ENCODE measurements around the gene COG6. TPM values are rescaled to one million over a fixed set of nuclear protein-coding genes. Genes with fewer than 3 reads are reported as not detected.
A peak's percentile ranks its signal among the peaks of the same experiment; 100 is the strongest.

Gene COG6
- total RNA-seq, 2 experiments from 2014 or later: 25.5 to 37.3 TPM

DNA sequence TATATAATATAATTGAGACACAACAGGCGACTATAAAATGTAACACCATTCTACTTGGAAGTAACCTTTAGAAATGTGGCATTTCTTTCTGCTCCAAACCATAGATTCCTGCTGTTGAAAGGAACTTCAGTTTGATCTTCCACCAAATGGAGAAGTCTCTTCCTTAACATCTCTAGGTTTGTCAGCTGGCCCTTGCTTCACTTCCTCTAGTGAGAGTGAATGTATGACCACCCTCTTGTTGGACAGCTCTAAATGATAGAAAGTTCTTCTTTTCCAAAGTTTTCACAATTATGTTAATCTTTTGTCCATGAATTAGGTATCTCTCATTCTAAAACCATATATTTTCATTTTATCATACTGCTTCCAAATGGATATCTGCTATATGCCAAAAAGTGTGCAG is 13.8 kb upstream of the COG6 start:
- DNase-seq: no peak
- intact Hi-C loops (cut with micrococcal nuclease): no loop called here
- Mint-ChIP-seq H3K27ac (no peak overlapping the region), H3K9me3 (peaks cover 8% of the 10 kb centered on the region), H3K36me3 (no peaks in the 10 kb centered on the region), H3K4me1 (ENCODE audit: low read depth) (no peaks in the 10 kb centered on the region), H3K4me3 (no peak overlapping the region), H3K27me3 (peaks cover 18% of the 10 kb centered on the region)
- ChIA-PET CTCF (interaction anchor here (1.5 kb wide), 1 partner anchor 26 kb away, joined by 6 read pairs; no protein-coding TSS in a partner anchor), POLR2A (no interaction called here)

DNA sequence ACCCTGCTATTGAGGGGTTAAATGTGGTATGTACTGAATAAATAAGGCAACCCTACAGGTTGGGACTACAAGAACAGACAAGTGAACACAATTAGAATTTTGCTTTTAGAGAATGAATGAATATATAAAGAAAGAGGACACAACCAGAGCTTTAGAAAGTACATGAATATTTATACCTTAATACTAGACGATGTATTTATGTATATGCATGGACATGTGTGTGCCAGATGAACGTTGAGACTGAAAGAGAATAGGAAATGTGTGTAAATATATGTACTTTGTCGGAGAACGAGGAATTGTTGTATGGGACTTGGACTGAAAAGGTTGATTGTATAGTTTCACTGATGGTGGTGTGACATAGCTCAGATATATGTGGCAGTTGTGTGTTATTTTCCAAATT is 9.3 kb upstream of the COG6 start:
- H3K36me3 Mint-ChIP-seq: no peaks in the 10 kb centered on the region

DNA sequence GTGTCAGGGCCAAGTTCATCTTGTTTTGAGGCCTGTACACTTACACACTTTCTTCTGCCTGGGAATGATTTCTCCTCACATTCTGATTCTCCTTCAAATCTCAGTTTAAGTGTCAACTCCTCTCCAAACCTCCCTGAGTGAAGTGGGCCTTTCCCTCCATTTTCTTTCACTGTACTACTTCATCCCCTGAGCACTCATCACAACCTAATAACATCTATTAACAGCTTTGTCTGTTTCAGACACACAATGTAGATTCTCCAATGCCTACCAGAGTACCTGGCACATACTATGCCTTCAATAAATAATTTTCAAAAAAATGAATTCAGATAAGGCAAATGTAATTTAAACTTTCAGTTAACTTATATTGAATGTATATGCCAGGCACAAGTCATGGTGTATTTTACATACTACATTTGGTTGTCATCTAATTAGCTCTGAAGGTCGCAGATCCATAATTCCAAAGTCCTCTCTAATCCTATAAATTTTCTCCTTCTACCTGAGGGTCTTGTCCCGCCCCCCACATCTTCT is 357 bp upstream of the COG6 start:
- no peak for DNase-seq
- POLR2A ChIA-PET: no interaction called here
- intact Hi-C loops (cut with micrococcal nuclease): loop anchor here (1.0 kb wide), 2 partner anchors 52 to 617 kb away; partner anchors contain the start of genes LHFPL6, NHLRC3 and PROSER1

More for the DNA sequence above, 9.3 kb upstream of the COG6 start:
- Mint-ChIP-seq H3K27ac (no peak overlapping the region), H3K9me3 (no peaks in the 10 kb centered on the region), H3K27me3 (peaks cover 4% of the 10 kb centered on the region), H3K4me1 (ENCODE audit: low read depth) (no peaks in the 10 kb centered on the region), H3K4me3 (no peak overlapping the region)
- DNase-seq: no peak
- intact Hi-C loops (cut with micrococcal nuclease): no loop called here
- POLR2A ChIA-PET: no interaction called here
- CTCF ChIA-PET: interaction anchor here (0.8 kb wide), 2 partner anchors 30 to 40 kb away, joined by 3 read pairs; no protein-coding TSS in a partner anchor

DNA sequence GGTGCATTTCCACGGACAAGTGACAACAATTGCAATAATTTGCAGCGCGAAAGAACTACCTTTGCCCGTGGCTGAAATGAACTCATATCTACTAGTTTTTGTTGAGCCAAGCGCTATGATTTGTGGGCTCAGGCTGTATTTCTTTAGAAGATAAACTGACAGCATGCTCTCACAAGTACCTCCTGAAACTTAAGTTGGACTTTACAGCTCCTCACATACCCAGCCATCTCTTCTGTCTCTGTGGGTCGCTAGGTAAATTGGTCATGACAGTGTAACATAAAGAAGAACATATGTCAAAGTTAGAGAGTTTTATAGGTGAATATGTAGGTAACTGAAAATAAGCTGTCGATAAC is 839 bp downstream of the COG6 start:
- H3K9me3 Mint-ChIP-seq: no peaks in the 10 kb centered on the region
- no peak for DNase-seq
- intact Hi-C loops (cut with micrococcal nuclease): no loop called here
- H3K27ac Mint-ChIP-seq: peak overlapping the region; percentile 19
- H3K4me3 Mint-ChIP-seq: peak overlapping the region; percentile 91
- H3K27me3 Mint-ChIP-seq: no peaks in the 10 kb centered on the region
- ChIA-PET POLR2A (interaction anchor here (1.0 kb wide), 1 partner anchor 619 kb away, joined by 3 read pairs; the partner anchor contains the start of gene PROSER1), CTCF (no interaction called here)
- peaks cover 6% of the 10 kb centered on the region for H3K36me3 Mint-ChIP-seq
- H3K4me1 Mint-ChIP-seq (ENCODE audit: low read depth): peaks cover 18% of the 10 kb centered on the region

More for the DNA sequence above, 357 bp upstream of the COG6 start:
- CTCF ChIA-PET: interaction anchor here (0.8 kb wide), 1 partner anchor 43 kb away, joined by 4 read pairs; no protein-coding TSS in a partner anchor
- peaks cover 3% of the 10 kb centered on the region for H3K36me3 Mint-ChIP-seq
- peak overlapping the region; percentile 82 for H3K27ac Mint-ChIP-seq
- peak overlapping the region; percentile 91 for H3K4me3 Mint-ChIP-seq
- peaks cover 18% of the 10 kb centered on the region for H3K4me1 Mint-ChIP-seq (ENCODE audit: low read depth)
- H3K9me3 Mint-ChIP-seq: no peaks in the 10 kb centered on the region
- no peaks in the 10 kb centered on the region for H3K27me3 Mint-ChIP-seq

DNA sequence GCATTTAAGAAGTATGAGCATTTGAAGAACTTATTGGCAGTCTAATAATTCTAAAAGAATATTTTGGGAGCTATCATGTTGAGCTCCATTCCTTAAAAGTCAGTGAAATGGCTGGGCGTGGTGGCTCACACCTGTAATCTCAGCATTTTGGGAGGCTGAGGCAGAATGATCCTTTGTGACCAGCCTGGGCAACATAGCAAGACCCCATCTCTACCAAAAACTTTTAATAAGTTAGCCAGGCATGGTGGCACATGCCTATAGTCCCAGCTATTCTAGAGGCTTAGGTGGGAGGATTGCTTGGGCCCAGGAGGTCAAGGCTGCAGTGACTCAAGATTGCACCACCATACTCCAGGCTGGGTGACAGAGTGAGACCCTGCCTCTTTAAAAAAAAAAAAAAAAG is 8.0 kb downstream of the COG6 start:
- H3K36me3 Mint-ChIP-seq: peaks cover 9% of the 10 kb centered on the region
- H3K27ac Mint-ChIP-seq: no peak overlapping the region
- intact Hi-C loops (cut with micrococcal nuclease): no loop called here
- H3K27me3 Mint-ChIP-seq: no peaks in the 10 kb centered on the region
- H3K9me3 Mint-ChIP-seq: no peaks in the 10 kb centered on the region
- DNase-seq: no peak
- CTCF ChIA-PET: interaction anchor here (1.7 to 2.1 kb wide), 2 partner anchors 47 to 52 kb away, joined by 5 read pairs; no protein-coding TSS in a partner anchor
- no peak overlapping the region for H3K4me3 Mint-ChIP-seq
- POLR2A ChIA-PET: no interaction called here
- peaks cover 5% of the 10 kb centered on the region for H3K4me1 Mint-ChIP-seq (ENCODE audit: low read depth)

DNA sequence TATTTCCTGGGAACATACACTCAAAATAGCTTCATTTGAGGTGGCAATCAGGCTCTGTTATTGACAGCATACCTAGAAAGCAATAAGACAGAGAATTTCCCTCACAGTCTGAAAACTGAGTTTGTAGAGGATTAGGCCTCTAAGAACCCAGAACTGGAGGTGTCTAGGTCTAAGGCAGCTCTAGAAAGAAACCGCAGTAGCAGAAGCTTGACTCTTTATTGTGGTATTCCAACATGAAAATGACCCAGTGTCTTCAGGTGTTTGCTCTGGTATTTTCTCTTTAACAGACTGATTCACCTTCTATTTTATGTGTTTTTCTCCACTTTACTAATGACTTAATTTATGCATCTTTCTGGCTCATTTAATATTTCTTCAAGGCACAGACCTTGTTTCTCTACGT is 8.5 kb downstream of the COG6 start:
- no peaks in the 10 kb centered on the region for H3K9me3 Mint-ChIP-seq

DNA sequence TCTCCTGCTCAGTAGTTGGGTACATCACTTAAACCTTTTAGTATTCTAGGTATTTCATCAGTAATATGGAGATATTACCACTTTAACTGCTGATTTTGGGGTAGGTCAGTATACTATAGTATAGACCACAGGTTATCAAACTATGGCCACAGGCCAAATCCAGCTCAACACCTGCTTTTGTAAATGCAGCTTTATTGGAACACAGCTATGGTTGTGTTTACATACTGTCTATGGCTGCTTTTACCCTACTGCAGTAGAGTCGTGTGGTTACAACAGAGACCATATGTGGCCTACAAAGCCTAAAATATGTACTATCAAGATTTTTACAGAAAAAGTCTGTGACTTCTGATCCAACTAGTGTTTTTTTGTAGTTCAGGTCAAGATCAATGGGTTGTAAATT is 10.3 kb downstream of the COG6 start:
- Mint-ChIP-seq H3K36me3 (peaks cover 8% of the 10 kb centered on the region), H3K9me3 (no peaks in the 10 kb centered on the region), H3K4me1 (ENCODE audit: low read depth) (peaks cover 5% of the 10 kb centered on the region), H3K27me3 (no peaks in the 10 kb centered on the region), H3K4me3 (no peak overlapping the region), H3K27ac (no peak overlapping the region)
- DNase-seq: no peak
- ChIA-PET CTCF (interaction anchor here (1.2 kb wide), 1 partner anchor 54 kb away, joined by 4 read pairs; no protein-coding TSS in a partner anchor), POLR2A (no interaction called here)
- intact Hi-C loops (cut with micrococcal nuclease): no loop called here

More for the DNA sequence above, 8.5 kb downstream of the COG6 start:
- no peak overlapping the region for H3K27ac Mint-ChIP-seq
- intact Hi-C loops (cut with micrococcal nuclease): no loop called here
- H3K4me1 Mint-ChIP-seq (ENCODE audit: low read depth): peaks cover 5% of the 10 kb centered on the region
- ChIA-PET POLR2A (no interaction called here), CTCF (interaction anchor here (1.7 to 2.1 kb wide), 2 partner anchors 48 to 52 kb away, joined by 5 read pairs; no protein-coding TSS in a partner anchor)
- DNase-seq: no peak
- H3K27me3 Mint-ChIP-seq: no peaks in the 10 kb centered on the region
- H3K4me3 Mint-ChIP-seq: no peak overlapping the region
- peaks cover 9% of the 10 kb centered on the region for H3K36me3 Mint-ChIP-seq

DNA sequence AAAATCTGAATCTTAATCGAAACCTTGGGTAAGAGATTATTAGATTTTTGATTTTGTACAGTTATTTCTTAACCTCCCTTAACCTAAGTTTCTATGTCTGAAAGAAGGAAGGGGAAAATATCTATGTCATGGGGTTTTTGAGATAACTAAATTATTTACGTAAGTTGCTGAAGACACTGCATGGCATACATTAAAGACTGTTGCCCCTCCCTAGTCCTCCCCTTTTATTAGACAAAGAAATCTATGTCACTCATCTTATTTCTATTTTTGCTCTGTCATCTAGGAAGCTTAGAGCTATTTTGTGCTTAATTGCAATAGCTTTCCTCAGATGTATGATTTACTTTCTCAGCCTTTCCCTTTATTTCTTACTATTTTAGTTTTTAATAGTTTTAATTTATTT is 15.0 kb downstream of the COG6 start:
- Mint-ChIP-seq H3K27ac (no peak overlapping the region), H3K4me3 (no peak overlapping the region), H3K36me3 (peaks cover 11% of the 10 kb centered on the region), H3K4me1 (ENCODE audit: low read depth) (no peaks in the 10 kb centered on the region), H3K27me3 (no peaks in the 10 kb centered on the region), H3K9me3 (peaks cover 5% of the 10 kb centered on the region)
- ChIA-PET CTCF (interaction anchor here (2.0 to 2.9 kb wide), 2 partner anchors 54 to 58 kb away, joined by 8 to 12 read pairs; no protein-coding TSS in a partner anchor), POLR2A (no interaction called here)
- intact Hi-C loops (cut with micrococcal nuclease): no loop called here
- no peak for DNase-seq

DNA sequence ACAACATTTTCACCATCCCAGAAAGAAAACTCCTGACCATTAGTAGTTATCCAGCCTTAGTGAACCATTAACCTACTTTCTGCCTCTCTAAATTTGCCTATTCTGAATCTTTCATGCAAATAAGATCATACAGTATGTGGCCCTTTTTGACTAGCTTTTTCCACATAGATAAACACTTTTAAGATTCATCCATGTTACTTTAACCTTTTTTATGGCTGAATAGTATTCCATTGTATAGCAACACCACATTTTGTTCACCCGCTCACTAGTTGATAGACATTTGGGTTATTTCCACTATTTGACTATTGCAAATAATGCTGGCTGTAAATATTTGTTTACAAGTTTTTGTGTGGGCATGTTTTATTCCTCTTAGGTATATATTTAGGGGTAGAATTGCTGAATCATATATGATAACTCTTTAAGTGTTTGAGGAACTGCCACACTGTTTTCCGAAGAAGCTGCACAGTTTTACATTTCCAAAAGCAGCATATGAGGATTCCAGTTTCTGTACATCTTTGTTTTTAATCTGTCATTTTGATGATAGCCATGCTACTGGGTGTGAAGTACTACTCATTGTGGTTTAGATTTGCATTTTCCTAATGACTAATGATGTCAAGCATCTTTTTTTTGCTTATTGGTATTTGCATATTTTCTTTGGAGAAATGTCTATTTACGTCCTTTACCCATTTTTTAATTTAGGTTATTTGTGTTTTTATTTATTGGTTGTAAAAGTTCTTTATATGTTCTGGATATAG is 17.1 kb downstream of the COG6 start:
- no peak for DNase-seq
- intact Hi-C loops (cut with micrococcal nuclease): no loop called here
- Mint-ChIP-seq H3K4me1 (ENCODE audit: low read depth) (no peaks in the 10 kb centered on the region), H3K36me3 (peaks cover 8% of the 10 kb centered on the region), H3K27me3 (no peaks in the 10 kb centered on the region), H3K9me3 (peaks cover 5% of the 10 kb centered on the region), H3K27ac (no peak overlapping the region), H3K4me3 (no peak overlapping the region)
- CTCF ChIA-PET: interaction anchor here (1.0 to 2.9 kb wide), 2 partner anchors 56 to 61 kb away, joined by 3 to 12 read pairs; no protein-coding TSS in a partner anchor
- POLR2A ChIA-PET: no interaction called here

DNA sequence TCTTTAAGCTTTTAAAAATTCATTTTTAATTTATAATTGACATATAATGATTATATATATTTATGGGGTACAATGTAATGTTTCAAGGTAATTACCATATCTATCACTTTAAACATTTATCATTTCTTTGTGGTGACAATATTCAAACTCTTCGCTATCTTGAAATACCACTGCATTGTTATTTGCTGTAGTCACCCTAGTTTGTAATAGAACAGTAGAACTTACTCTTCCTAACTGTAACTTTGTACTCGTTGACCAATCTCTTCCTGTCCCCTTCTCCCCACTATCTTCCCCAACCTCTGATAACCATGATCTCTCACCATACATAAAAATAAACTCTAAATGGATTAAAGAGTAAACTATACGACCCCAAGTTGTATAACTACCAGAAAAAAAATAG is 20.4 kb downstream of the COG6 start:
- no peak overlapping the region for H3K4me3 Mint-ChIP-seq
- H3K27me3 Mint-ChIP-seq: no peaks in the 10 kb centered on the region
- DNase-seq: no peak
- POLR2A ChIA-PET: no interaction called here
- H3K36me3 Mint-ChIP-seq: peaks cover 22% of the 10 kb centered on the region
- intact Hi-C loops (cut with micrococcal nuclease): loop anchor here (5.0 kb wide), 2 partner anchors 64 to 624 kb away; no protein-coding TSS in a partner anchor
- no peak overlapping the region for H3K27ac Mint-ChIP-seq
- CTCF ChIA-PET: interaction anchor here (0.7 to 1.0 kb wide), 4 partner anchors 9 to 531 kb away, joined by 3 read pairs; no protein-coding TSS in a partner anchor
- no peaks in the 10 kb centered on the region for H3K4me1 Mint-ChIP-seq (ENCODE audit: low read depth)
- peaks cover 5% of the 10 kb centered on the region for H3K9me3 Mint-ChIP-seq

DNA sequence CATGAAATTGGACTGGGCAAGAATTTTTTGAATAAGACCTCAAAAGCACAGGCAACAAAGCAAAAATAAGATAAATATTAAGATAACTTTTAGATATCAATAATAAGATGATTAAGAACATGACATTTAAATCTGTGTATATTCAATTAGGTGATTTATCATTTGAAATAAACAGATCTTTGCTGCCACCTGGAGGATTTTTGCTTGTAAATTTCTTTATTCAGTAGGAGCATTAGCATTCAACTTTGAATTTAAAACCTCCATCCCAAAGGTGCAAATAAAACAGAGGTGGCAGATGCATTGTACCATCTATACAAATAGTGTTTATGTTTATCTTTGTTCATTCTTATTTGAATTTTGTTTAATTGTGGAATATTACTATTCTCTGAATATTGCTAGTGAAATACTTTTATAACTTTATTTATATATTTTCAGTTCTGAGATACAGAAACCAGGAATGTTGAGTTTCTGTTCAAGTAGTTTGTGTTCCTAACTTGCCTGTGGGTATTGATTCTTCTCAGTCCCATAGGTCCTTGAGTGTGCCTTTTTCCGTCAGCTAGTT is 20.9 kb downstream of the COG6 start:
- no peak for DNase-seq
- POLR2A ChIA-PET: no interaction called here
- CTCF ChIA-PET: interaction anchor here (0.8 to 1.6 kb wide), 6 partner anchors 10 to 628 kb away, joined by 3 to 7 read pairs (median 4); no protein-coding TSS in a partner anchor

DNA sequence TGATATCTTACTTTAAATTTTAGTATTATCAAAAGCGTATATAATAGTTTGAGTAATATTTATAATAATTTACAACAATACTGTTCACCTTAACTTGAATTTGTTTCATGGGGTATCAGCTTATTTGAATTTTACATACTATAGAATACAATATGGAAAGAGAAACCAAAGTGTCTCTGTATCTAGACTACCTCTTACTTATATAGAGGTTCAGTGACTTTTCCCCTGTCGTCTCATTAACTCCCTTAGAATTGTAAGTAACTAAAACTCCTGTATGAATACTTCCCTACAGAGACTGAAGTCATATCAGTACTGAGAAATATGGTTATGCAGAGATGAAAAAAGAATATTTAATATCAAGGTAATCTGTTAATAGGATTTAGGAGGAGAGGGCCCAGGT is 26.8 kb downstream of the COG6 start:
- H3K36me3 Mint-ChIP-seq: peaks cover 22% of the 10 kb centered on the region
- ChIA-PET CTCF (interaction anchor here (1.2 to 5.4 kb wide), 6 partner anchors 10 to 1095 kb away, joined by 3 to 52 read pairs (median 6); no protein-coding TSS in a partner anchor), POLR2A (no interaction called here)
- H3K4me3 Mint-ChIP-seq: no peak overlapping the region
- no peaks in the 10 kb centered on the region for H3K9me3 Mint-ChIP-seq
- intact Hi-C loops (cut with micrococcal nuclease): no loop called here
- peaks cover 8% of the 10 kb centered on the region for H3K4me1 Mint-ChIP-seq (ENCODE audit: low read depth)
- DNase-seq: no peak
- no peak overlapping the region for H3K27ac Mint-ChIP-seq
- H3K27me3 Mint-ChIP-seq: no peaks in the 10 kb centered on the region

More for the DNA sequence above, 20.9 kb downstream of the COG6 start:
- no peaks in the 10 kb centered on the region for H3K27me3 Mint-ChIP-seq
- H3K36me3 Mint-ChIP-seq: peaks cover 25% of the 10 kb centered on the region
- no peaks in the 10 kb centered on the region for H3K4me1 Mint-ChIP-seq (ENCODE audit: low read depth)
- peaks cover 5% of the 10 kb centered on the region for H3K9me3 Mint-ChIP-seq
- intact Hi-C loops (cut with micrococcal nuclease): loop anchor here (5.0 kb wide), 2 partner anchors 64 to 624 kb away; no protein-coding TSS in a partner anchor
- H3K27ac Mint-ChIP-seq: no peak overlapping the region
- no peak overlapping the region for H3K4me3 Mint-ChIP-seq

Measured in activated CD4-positive, alpha-beta memory T cell treated with anti-CD3 and anti-CD28 coated beads for 36 hours (primary cell).